GM23338 (cell line): ENCODE measurements around the gene IFITM1. TPM values are rescaled to one million over a fixed set of nuclear protein-coding genes. Genes with fewer than 3 reads are reported as not detected.

Source experiments
- ATAC-seq: fragments of 200-7000 bp; cut with Tn5 transposase; 3 replicates; pipeline ENCODE4 v1.9.1; 2020
- DNase-seq: peaks from one replicate; pipeline ENCODE4 v3.0.0-alpha.2; 2015; ENCODE audit warnings: low spot score
- H2AFZ ChIP-seq: fragments of 200-600 bp; sonication (generic); 2 replicates; pipeline ENCODE4 v1.8.0; 2016; ENCODE audit warnings: antibody characterized with exemption, mild to moderate bottlenecking, moderate library complexity
- H3F3A ChIP-seq: fragments of 200-600 bp; sonication (generic); replicated peaks from 2 replicates; pipeline ENCODE4 v1.8.0; 2017; ENCODE audit warnings: antibody characterized with exemption, mixed run types, low read depth
- H3K27ac ChIP-seq: fragments of 200-600 bp; sonication (generic); 2 replicates; pipeline ENCODE4 v1.6.1; 2016; ENCODE audit warnings: low read depth
- H3K27me3 ChIP-seq: fragments of 200-600 bp; sonication (generic); 2 replicates; pipeline ENCODE4 v1.8.0; 2016; ENCODE audit warnings: mild to moderate bottlenecking, mixed run types, moderate library complexity; ENCODE audit not compliant: insufficient read depth
- H3K36me3 ChIP-seq: fragments of 200-600 bp; sonication (generic); 2 replicates; pipeline ENCODE4 v1.8.0; 2016; ENCODE audit warnings: mild to moderate bottlenecking; ENCODE audit not compliant: insufficient read depth
- H3K4me1 ChIP-seq: fragments of 200-600 bp; sonication (generic); 2 replicates; pipeline ENCODE4 v1.8.0; 2016; ENCODE audit warnings: mild to moderate bottlenecking, moderate library complexity; ENCODE audit not compliant: insufficient read depth
- H3K4me2 ChIP-seq: fragments of 200-600 bp; sonication (generic); 2 replicates; pipeline ENCODE4 v1.7.1; 2017; ENCODE audit warnings: mixed run types
- H3K4me3 ChIP-seq: fragments of 200-600 bp; sonication (generic); 2 replicates; pipeline ENCODE4 v1.6.1; 2016; ENCODE audit warnings: mixed run types
- H3K79me2 ChIP-seq: fragments of 200-600 bp; sonication (generic); replicated peaks from 2 replicates; pipeline ENCODE4 v1.8.0; 2017; ENCODE audit warnings: mild to moderate bottlenecking; ENCODE audit not compliant: insufficient read depth
- H3K9me2 ChIP-seq: fragments of 200-600 bp; sonication (generic); 2 replicates; pipeline ENCODE4 v1.8.0; 2017; ENCODE audit not compliant: insufficient read depth
- H4K20me1 ChIP-seq: fragments of 200-600 bp; sonication (generic); replicated peaks from 2 replicates; pipeline ENCODE4 v1.8.0; 2017; ENCODE audit warnings: mild to moderate bottlenecking; ENCODE audit not compliant: insufficient read depth
- H3K27ac Mint-ChIP-seq: 2 replicates; pipeline ENCODE4 v1.8.0; 2020; ENCODE audit warnings: inconsistent platforms, mild to moderate bottlenecking, moderate library complexity, mixed read lengths
- H3K27me3 Mint-ChIP-seq: 3 replicates; pipeline ENCODE4 v1.8.0; 2022; ENCODE audit warnings: low read depth, mild to moderate bottlenecking, moderate library complexity, mixed read lengths, inconsistent platforms; ENCODE audit not compliant: insufficient read depth, poor library complexity
- H3K36me3 Mint-ChIP-seq: 3 replicates; pipeline ENCODE4 v1.8.0; 2021; ENCODE audit warnings: low read depth, mild to moderate bottlenecking, inconsistent platforms, moderate library complexity, mixed read lengths
- H3K4me1 Mint-ChIP-seq: 3 replicates; pipeline ENCODE4 v1.8.0; 2020; ENCODE audit warnings: mild to moderate bottlenecking, inconsistent platforms, mixed read lengths
- H3K4me3 Mint-ChIP-seq: 3 replicates; pipeline ENCODE4 v1.8.0; 2021; ENCODE audit warnings: moderate library complexity, mild to moderate bottlenecking, inconsistent platforms, mixed read lengths
- H3K9me3 Mint-ChIP-seq: 3 replicates; pipeline ENCODE4 v1.8.0; 2020; ENCODE audit warnings: moderate library complexity, mild to moderate bottlenecking, inconsistent platforms, mixed read lengths
- CREB1 ChIP-seq: fragments of 250-450 bp; sonication (Bioruptor Pico); IDR thresholded peaks from 2 replicates; pipeline ENCODE4 v1.5.0; 2020; ENCODE audit warnings: low read depth, mild to moderate bottlenecking, moderate library complexity
- EZH2 ChIP-seq: fragments of 200-600 bp; sonication (generic); IDR thresholded peaks from one replicate; pipeline ENCODE4 v1.8.0; 2017; ENCODE audit warnings: antibody characterized with exemption, mild to moderate bottlenecking, low read depth; ENCODE audit not compliant: unreplicated experiment
- EZH2phosphoT487 ChIP-seq: fragments of 200-600 bp; sonication (generic); IDR thresholded peaks from one replicate; pipeline ENCODE4 v1.8.1; 2018; ENCODE audit warnings: antibody characterized with exemption; ENCODE audit not compliant: unreplicated experiment
- JUNB ChIP-seq: IDR thresholded peaks from one replicate; pipeline ENCODE4 v1.6.1; 2016; ENCODE audit warnings: antibody characterized with exemption; ENCODE audit not compliant: unreplicated experiment
- NANOG ChIP-seq: IDR thresholded peaks from 2 replicates; pipeline ENCODE4 v1.6.1; 2016; ENCODE audit warnings: antibody characterized with exemption, borderline replicate concordance
- POLR2AphosphoS5 ChIP-seq: IDR thresholded peaks from 2 replicates; pipeline ENCODE4 v1.6.1; 2016; ENCODE audit warnings: antibody characterized with exemption, low read depth
- STAT1 ChIP-seq: IDR thresholded peaks from one replicate; pipeline ENCODE4 v1.6.1; 2016; ENCODE audit warnings: antibody characterized with exemption; ENCODE audit not compliant: unreplicated experiment
- ZNF114 ChIP-seq: fragments of 250-450 bp; sonication (Bioruptor Pico); IDR thresholded peaks from 2 replicates; pipeline ENCODE4 v1.5.0; 2020; ENCODE audit warnings: mild to moderate bottlenecking, moderate library complexity
- ZNF331 ChIP-seq: fragments of 250-450 bp; sonication (Bioruptor Pico); IDR thresholded peaks from 2 replicates; pipeline ENCODE4 v1.5.0; 2020; ENCODE audit warnings: low read depth, mild to moderate bottlenecking, moderate library complexity
- polyA plus RNA-seq: library from polyadenylated mRNA; unstranded; fragments of >200 nt; fragmentation: Nextera tagmentation; extraction: Ambion mirVana; gene quantifications from 2 replicates; pipeline ENCODE4 v1.2.1, GENCODE V29; 2016
- total RNA-seq: library from RNA; depleted of rRNA; stranded (reverse); fragments of >200 nt; shearing (Covaris generic); gene quantifications from 2 replicates; pipeline ENCODE4 v1.2.3, GENCODE V29; 2014
- TF ChIP-seq, protein P1 (sequence below): fragments of 250-450 bp; sonication (Bioruptor Pico); IDR thresholded peaks from 2 replicates; pipeline ENCODE4 v1.5.0; 2020; ENCODE audit warnings: mild to moderate bottlenecking, moderate library complexity
- TF ChIP-seq, protein P2 (sequence below): IDR thresholded peaks from one replicate; pipeline ENCODE4 v1.6.1; 2018; ENCODE audit warnings: antibody characterized with exemption; ENCODE audit not compliant: unreplicated experiment
- TF ChIP-seq, protein P3 (sequence below), 2 experiments: fragments of 200-600 bp in 1 of 2; sonication (generic) in 1 of 2; conservative IDR thresholded peaks; 2 replicates each; pipeline versions ENCODE4 v1.5.1 to v1.6.1; 2016 to 2017; ENCODE audit warnings: antibody characterized with exemption in 2 of 2, low read depth in 2 of 2, mild to moderate bottlenecking in 2 of 2, moderate library complexity in 1 of 2
- TF ChIP-seq, protein P4 (sequence below): IDR thresholded peaks from 2 replicates; pipeline ENCODE4 v1.6.1; 2016; ENCODE audit warnings: antibody characterized with exemption

IFITM1 gene
- total and polyA plus RNA-seq, 2 experiments from 2014 or later, result 396 to 1,194 TPM

DNA sequence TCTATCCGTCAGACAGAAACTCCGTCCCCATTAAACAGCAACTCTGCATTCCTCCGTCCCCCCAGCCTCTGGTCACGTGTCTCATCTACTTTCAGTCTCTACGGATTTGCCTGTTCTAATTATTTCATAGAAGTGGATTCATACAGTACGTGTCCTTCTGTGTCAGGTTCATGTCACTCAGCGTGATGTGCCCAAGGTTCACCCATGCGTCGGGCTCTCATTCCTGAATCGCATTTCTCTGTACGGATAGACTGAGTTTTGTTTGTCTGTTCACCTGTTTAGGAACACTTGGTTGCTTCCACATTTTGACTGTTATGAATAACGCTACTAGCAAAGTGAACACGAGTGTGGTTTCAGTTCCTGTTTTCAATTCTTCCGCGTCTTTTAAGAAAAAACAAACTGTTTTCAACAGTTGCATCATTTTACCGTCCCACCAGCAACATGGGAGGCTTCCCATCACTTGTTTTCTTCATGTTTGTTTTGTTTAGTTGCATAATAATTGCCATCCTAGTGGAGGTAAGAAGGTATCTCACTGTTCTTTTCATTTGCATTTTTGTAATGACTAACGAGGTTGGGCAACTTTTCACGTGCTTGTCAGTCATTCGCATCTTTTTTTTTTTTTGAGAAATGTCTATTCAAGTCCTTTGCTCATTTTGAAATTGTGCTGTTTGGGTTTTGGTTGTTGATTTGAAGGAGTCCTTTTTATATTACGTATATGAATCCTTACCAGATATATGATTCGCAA, 44.5 kb upstream of the IFITM1 start:
- peaks cover 14% of the 10 kb centered on the region; the same call in 2 of the 3 replicates for H3K36me3 Mint-ChIP-seq
- H3K27me3 ChIP-seq, result no peaks in the 10 kb centered on the region
- peaks cover 10% of the 10 kb centered on the region for H3K27me3 Mint-ChIP-seq
- TF ChIP-seq EZH2 (no peak), ZNF114 (no peak), CREB1 (CRISPR knock-in tag) (no peak), STAT1 (no peak), NANOG (no peak), JUNB (no peak), POLR2AphosphoS5 (no peak), EZH2phosphoT487 (no peak), ZNF331 (no peak)
- TF ChIP-seq, protein P1, sequence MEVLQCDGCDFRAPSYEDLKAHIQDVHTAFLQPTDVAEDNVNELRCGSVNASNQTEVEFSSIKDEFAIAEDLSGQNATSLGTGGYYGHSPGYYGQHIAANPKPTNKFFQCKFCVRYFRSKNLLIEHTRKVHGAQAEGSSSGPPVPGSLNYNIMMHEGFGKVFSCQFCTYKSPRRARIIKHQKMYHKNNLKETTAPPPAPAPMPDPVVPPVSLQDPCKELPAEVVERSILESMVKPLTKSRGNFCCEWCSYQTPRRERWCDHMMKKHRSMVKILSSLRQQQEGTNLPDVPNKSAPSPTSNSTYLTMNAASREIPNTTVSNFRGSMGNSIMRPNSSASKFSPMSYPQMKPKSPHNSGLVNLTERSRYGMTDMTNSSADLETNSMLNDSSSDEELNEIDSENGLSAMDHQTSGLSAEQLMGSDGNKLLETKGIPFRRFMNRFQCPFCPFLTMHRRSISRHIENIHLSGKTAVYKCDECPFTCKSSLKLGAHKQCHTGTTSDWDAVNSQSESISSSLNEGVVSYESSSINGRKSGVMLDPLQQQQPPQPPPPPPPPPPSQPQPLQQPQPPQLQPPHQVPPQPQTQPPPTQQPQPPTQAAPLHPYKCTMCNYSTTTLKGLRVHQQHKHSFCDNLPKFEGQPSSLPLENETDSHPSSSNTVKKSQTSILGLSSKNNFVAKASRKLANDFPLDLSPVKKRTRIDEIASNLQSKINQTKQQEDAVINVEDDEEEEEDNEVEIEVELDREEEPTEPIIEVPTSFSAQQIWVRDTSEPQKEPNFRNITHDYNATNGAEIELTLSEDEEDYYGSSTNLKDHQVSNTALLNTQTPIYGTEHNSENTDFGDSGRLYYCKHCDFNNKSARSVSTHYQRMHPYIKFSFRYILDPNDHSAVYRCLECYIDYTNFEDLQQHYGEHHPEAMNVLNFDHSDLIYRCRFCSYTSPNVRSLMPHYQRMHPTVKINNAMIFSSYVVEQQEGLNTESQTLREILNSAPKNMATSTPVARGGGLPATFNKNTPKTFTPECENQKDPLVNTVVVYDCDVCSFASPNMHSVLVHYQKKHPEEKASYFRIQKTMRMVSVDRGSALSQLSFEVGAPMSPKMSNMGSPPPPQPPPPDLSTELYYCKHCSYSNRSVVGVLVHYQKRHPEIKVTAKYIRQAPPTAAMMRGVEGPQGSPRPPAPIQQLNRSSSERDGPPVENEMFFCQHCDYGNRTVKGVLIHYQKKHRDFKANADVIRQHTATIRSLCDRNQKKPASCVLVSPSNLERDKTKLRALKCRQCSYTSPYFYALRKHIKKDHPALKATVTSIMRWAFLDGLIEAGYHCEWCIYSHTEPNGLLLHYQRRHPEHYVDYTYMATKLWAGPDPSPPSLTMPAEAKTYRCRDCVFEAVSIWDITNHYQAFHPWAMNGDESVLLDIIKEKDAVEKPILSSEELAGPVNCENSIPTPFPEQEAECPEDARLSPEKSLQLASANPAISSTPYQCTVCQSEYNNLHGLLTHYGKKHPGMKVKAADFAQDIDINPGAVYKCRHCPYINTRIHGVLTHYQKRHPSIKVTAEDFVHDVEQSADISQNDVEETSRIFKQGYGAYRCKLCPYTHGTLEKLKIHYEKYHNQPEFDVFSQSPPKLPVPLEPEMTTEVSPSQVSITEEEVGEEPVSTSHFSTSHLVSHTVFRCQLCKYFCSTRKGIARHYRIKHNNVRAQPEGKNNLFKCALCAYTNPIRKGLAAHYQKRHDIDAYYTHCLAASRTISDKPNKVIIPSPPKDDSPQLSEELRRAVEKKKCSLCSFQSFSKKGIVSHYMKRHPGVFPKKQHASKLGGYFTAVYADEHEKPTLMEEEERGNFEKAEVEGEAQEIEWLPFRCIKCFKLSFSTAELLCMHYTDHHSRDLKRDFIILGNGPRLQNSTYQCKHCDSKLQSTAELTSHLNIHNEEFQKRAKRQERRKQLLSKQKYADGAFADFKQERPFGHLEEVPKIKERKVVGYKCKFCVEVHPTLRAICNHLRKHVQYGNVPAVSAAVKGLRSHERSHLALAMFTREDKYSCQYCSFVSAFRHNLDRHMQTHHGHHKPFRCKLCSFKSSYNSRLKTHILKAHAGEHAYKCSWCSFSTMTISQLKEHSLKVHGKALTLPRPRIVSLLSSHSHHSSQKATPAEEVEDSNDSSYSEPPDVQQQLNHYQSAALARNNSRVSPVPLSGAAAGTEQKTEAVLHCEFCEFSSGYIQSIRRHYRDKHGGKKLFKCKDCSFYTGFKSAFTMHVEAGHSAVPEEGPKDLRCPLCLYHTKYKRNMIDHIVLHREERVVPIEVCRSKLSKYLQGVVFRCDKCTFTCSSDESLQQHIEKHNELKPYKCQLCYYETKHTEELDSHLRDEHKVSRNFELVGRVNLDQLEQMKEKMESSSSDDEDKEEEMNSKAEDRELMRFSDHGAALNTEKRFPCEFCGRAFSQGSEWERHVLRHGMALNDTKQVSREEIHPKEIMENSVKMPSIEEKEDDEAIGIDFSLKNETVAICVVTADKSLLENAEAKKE (CRISPR knock-in tag), result no peak
- TF ChIP-seq, protein P2, sequence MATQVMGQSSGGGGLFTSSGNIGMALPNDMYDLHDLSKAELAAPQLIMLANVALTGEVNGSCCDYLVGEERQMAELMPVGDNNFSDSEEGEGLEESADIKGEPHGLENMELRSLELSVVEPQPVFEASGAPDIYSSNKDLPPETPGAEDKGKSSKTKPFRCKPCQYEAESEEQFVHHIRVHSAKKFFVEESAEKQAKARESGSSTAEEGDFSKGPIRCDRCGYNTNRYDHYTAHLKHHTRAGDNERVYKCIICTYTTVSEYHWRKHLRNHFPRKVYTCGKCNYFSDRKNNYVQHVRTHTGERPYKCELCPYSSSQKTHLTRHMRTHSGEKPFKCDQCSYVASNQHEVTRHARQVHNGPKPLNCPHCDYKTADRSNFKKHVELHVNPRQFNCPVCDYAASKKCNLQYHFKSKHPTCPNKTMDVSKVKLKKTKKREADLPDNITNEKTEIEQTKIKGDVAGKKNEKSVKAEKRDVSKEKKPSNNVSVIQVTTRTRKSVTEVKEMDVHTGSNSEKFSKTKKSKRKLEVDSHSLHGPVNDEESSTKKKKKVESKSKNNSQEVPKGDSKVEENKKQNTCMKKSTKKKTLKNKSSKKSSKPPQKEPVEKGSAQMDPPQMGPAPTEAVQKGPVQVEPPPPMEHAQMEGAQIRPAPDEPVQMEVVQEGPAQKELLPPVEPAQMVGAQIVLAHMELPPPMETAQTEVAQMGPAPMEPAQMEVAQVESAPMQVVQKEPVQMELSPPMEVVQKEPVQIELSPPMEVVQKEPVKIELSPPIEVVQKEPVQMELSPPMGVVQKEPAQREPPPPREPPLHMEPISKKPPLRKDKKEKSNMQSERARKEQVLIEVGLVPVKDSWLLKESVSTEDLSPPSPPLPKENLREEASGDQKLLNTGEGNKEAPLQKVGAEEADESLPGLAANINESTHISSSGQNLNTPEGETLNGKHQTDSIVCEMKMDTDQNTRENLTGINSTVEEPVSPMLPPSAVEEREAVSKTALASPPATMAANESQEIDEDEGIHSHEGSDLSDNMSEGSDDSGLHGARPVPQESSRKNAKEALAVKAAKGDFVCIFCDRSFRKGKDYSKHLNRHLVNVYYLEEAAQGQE, result no peak
- TF ChIP-seq, protein P3, sequence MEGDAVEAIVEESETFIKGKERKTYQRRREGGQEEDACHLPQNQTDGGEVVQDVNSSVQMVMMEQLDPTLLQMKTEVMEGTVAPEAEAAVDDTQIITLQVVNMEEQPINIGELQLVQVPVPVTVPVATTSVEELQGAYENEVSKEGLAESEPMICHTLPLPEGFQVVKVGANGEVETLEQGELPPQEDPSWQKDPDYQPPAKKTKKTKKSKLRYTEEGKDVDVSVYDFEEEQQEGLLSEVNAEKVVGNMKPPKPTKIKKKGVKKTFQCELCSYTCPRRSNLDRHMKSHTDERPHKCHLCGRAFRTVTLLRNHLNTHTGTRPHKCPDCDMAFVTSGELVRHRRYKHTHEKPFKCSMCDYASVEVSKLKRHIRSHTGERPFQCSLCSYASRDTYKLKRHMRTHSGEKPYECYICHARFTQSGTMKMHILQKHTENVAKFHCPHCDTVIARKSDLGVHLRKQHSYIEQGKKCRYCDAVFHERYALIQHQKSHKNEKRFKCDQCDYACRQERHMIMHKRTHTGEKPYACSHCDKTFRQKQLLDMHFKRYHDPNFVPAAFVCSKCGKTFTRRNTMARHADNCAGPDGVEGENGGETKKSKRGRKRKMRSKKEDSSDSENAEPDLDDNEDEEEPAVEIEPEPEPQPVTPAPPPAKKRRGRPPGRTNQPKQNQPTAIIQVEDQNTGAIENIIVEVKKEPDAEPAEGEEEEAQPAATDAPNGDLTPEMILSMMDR (conservative IDR thresholded peaks at IDR 0.05; ENCODE audit: low read depth in 2 of 2), result no peak
- TF ChIP-seq, protein P4, sequence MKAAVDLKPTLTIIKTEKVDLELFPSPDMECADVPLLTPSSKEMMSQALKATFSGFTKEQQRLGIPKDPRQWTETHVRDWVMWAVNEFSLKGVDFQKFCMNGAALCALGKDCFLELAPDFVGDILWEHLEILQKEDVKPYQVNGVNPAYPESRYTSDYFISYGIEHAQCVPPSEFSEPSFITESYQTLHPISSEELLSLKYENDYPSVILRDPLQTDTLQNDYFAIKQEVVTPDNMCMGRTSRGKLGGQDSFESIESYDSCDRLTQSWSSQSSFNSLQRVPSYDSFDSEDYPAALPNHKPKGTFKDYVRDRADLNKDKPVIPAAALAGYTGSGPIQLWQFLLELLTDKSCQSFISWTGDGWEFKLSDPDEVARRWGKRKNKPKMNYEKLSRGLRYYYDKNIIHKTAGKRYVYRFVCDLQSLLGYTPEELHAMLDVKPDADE, result no peak
- peaks cover 23% of the 10 kb centered on the region for H3K9me3 Mint-ChIP-seq
- DNase-seq (peak; percentile 18), ATAC-seq (no peak; the same call in 2 of the 3 replicates)
- peak overlapping the region; percentile 13; the same call in 1 of the 2 replicates for H3K4me2 ChIP-seq
- H4K20me1 ChIP-seq, result no peaks in the 10 kb centered on the region
- H3K4me1 ChIP-seq, result peaks cover 14% of the 10 kb centered on the region; the same call in 1 of the 2 replicates
- no peak overlapping the region for H3K27ac ChIP-seq
- H3K4me1 Mint-ChIP-seq, result peaks cover 16% of the 10 kb centered on the region
- no peak overlapping the region; the same call in 1 of the 2 replicates for H3K27ac Mint-ChIP-seq
- H3K36me3 ChIP-seq, result 0 out of 2 replicates have a peak, but pooled peaks cover 5% of the 10 kb centered on the region
- H3K4me3 ChIP-seq, result no peak overlapping the region
- H3K9me2 ChIP-seq, result no peaks in the 10 kb centered on the region
- peak overlapping the region; percentile 11; the same call in 1 of the 2 replicates for H2AFZ ChIP-seq
- 0 out of 2 replicates have a peak, but pooled peaks cover 10% of the 10 kb centered on the region for H3F3A ChIP-seq
- H3K4me3 Mint-ChIP-seq, result no peak overlapping the region
- no peaks in the 10 kb centered on the region for H3K79me2 ChIP-seq
